ENCODE measurements around the gene SMIM5.

Gene SMIM5

GRCh38 chr17:75642182-75642783, 9.0 kb downstream of the SMIM5 start:
- DNase-seq = no peak

GRCh38 chr17:75642784-75643642, 9.8 kb downstream of the SMIM5 start:
- no peak for DNase-seq

GRCh38 chr17:75643643-75644017, 10.4 kb downstream of the SMIM5 start:
- no peak for DNase-seq

GRCh38 chr17:75645501-75645888, 12.3 kb downstream of the SMIM5 start:
- no peak for DNase-seq

- no peak for DNase-seq
These were observed 12.8 kb downstream of the SMIM5 start for GRCh38 chr17:75645889-75646637.

- no peak for DNase-seq
These were observed 13.4 kb downstream of the SMIM5 start for GRCh38 chr17:75646638-75646992.

- DNase-seq = no peak
These were observed 13.8 kb downstream of the SMIM5 start for GRCh38 chr17:75647061-75647460.

- no peak for DNase-seq
These were observed 14.7 kb downstream of the SMIM5 start for GRCh38 chr17:75647921-75648320.

GRCh38 chr17:75649687-75650086, 16.5 kb downstream of the SMIM5 start:
- DNase-seq = no peak

GRCh38 chr17:75650874-75651273, 17.6 kb downstream of the SMIM5 start:
- no peak for DNase-seq

- DNase-seq = no peak
These were observed 19.1 kb downstream of the SMIM5 start for GRCh38 chr17:75652341-75652740.

GRCh38 chr17:75652934-75653549, 19.8 kb downstream of the SMIM5 start:
- DNase-seq = no peak

- DNase-seq = no peak
These were observed 20.9 kb downstream of the SMIM5 start for GRCh38 chr17:75654176-75654575.

- DNase-seq = no peak
These were observed 25.0 kb downstream of the SMIM5 start for GRCh38 chr17:75658237-75658636.

GRCh38 chr17:75661531-75661930, 28.3 kb downstream of the SMIM5 start:
- no peak for DNase-seq

- DNase-seq = no peak
These were observed 29.3 kb downstream of the SMIM5 start for GRCh38 chr17:75662511-75662910.

- no peak for DNase-seq
These were observed 30.9 kb downstream of the SMIM5 start for GRCh38 chr17:75664099-75664549.

GRCh38 chr17:75665981-75666380, 32.7 kb downstream of the SMIM5 start:
- DNase-seq = no peak

GRCh38 chr17:75666959-75667790, 33.9 kb downstream of the SMIM5 start, which contains the start of the genes RECQL5 and SAP30BP:
Gene RECQL5, minus strand, starts transcription at chr17:75667154. Its CDS starts 597 bp downstream, at chr17:75666557.
Gene SAP30BP, plus strand, starts transcription at chr17:75667338. Its CDS starts 35 bp downstream, at chr17:75667373.
- peak; percentile 94 to 96 for DNase-seq

GRCh38 chr17:75667825-75668224, 34.6 kb downstream of the SMIM5 start:
- DNase-seq = no peak

GRCh38 chr17:75668489-75668888, 35.3 kb downstream of the SMIM5 start:
- DNase-seq = no peak

GRCh38 chr17:75670868-75671267, 37.6 kb downstream of the SMIM5 start:
- DNase-seq = no peak

All from stimulated activated CD4-positive, alpha-beta T cell treated with anti-CD3 and anti-CD28 coated beads, Interleukin-4, amount 100 ng/mL, for 4 hours (primary cell).